NT2/D1 (cell line): ENCODE results near the gene PARP16.

Experiments used
- SUZ12 ChIP-seq: IDR thresholded peaks from 2 replicates; pipeline ENCODE4 v1.6.1; 2011; ENCODE audit not compliant: insufficient read length, insufficient read depth; ENCODE audit errors: extremely low read depth
- YY1 ChIP-seq: IDR thresholded peaks from 2 replicates; pipeline ENCODE4 v1.6.1; 2011; ENCODE audit not compliant: insufficient read length, insufficient read depth

DNA sequence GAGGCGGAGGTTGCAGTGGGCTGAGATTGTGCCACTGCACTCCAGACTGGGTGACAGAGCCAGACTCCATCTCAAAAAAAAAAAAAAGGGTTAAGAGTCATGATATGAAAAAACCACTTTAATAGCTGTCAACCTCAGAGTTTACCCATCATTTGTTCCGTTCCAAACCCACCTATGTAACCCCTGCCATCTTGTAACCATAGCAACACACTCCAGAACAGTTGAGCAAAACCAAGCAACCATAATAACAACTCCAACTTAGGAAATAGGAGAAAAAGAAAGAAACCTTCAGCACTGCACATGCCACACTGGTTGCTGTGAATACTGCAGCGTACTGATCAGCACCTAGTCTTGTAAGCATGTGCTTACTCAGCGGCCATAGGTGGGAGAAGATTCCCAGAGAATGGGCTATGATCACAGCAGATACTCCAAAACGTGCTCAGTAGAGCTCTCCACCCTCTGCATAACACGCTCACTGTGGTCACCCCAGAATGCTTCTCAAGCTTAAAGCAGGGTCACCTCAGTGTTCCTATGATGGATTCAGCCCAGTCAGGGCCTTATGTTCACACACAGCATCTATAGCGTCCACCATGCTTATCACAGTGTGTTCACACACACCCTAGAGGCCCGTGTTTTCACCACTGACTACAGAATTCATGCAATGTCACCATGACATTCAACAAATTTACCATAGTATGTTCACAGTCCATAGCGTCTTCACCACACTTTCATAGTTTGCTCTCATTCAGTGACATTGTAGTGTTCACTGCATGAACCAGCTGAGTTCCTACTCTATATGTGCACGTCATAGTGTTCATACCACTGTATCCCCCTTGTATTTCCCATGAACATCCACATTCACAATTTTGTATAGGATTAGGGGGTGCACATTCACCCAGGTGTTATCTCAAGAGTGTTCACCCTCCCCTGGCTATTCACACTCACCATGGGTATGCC, 68.9 kb downstream of the PARP16 start:
- TF ChIP-seq YY1 = no peak
- TF ChIP-seq SUZ12 = no peak
